Testis (tissue), 2 donors: Measurements from ENCODE around the gene MTURN.

Source experiments
- POLR2A ChIP-seq: fragments of 450-650 bp; IDR thresholded peaks from one replicate; pipeline ENCODE4 v1.6.1; 2017; ENCODE audit warnings: antibody characterized with exemption, mild to moderate bottlenecking, moderate library complexity
- TF ChIP-seq, protein P1 (sequence below), 3 experiments: fragments of 450-650 bp in 2 of 3; fragments of 200-600 bp in 1 of 3; sonication (generic) in 1 of 3; IDR thresholded peaks; one replicate each; pipeline ENCODE4 v1.5.1; 2016 to 2019; ENCODE audit warnings: antibody characterized with exemption in 3 of 3, mild to moderate bottlenecking in 2 of 3, moderate library complexity in 1 of 3

DNA sequence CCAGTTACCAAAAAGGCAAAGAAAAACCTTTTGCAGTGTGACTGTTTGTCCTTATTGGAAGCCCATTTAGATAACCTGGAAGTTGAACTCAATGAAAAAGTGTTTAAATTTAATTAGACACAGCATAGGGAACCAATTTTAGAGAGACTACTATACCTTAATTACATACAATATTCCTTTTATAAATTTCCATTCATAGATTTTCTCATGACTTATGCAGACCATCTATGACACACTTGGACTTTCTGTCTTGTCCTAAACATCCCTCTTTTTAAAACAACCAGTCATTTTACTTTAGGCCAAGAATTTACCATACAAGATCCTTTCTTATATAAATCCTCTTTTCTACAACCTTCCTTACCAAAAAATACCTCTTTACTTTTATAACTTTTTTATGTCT, 61.6 kb downstream of the MTURN start:
- TF ChIP-seq, protein P1, sequence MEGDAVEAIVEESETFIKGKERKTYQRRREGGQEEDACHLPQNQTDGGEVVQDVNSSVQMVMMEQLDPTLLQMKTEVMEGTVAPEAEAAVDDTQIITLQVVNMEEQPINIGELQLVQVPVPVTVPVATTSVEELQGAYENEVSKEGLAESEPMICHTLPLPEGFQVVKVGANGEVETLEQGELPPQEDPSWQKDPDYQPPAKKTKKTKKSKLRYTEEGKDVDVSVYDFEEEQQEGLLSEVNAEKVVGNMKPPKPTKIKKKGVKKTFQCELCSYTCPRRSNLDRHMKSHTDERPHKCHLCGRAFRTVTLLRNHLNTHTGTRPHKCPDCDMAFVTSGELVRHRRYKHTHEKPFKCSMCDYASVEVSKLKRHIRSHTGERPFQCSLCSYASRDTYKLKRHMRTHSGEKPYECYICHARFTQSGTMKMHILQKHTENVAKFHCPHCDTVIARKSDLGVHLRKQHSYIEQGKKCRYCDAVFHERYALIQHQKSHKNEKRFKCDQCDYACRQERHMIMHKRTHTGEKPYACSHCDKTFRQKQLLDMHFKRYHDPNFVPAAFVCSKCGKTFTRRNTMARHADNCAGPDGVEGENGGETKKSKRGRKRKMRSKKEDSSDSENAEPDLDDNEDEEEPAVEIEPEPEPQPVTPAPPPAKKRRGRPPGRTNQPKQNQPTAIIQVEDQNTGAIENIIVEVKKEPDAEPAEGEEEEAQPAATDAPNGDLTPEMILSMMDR (IDR thresholded peaks at IDR 0.05): no peak
- TF ChIP-seq POLR2A: no peak
